HEK293T (cell line): Measurements from ENCODE around the gene NME7.
A peak's percentile ranks its signal among the peaks of the same experiment; 100 is the strongest.

Experiments
- CTCF ChIA-PET: fragments of 350-600 bp; formaldehyde crosslinking; extraction: SDS; loops from one replicate; lab custom pipeline; 2021; ENCODE audit warnings: antibody characterized with exemption, inconsistent platforms; lab: Yijun Ruan, JAX
- POLR2A ChIA-PET: fragments of 350-600 bp; formaldehyde crosslinking; extraction: SDS; loops from one replicate; lab custom pipeline; 2020; ENCODE audit warnings: antibody characterized with exemption, inconsistent platforms; lab: Yijun Ruan, JAX
- DNase-seq: peaks from one replicate; pipeline ENCODE4 v3.0.0; 2012; ENCODE audit warnings: mixed read lengths; ENCODE audit errors: extremely low spot score
- ARNT ChIP-seq: fragments of 450-650 bp; IDR thresholded peaks from 2 replicates; pipeline ENCODE4 v1.6.1; 2017; ENCODE audit warnings: mild to moderate bottlenecking
- BHLHE40 ChIP-seq: fragments of 450-650 bp; IDR thresholded peaks from 2 replicates; pipeline ENCODE4 v1.6.1; 2016; ENCODE audit warnings: mild to moderate bottlenecking, moderate library complexity, borderline replicate concordance
- CTBP1 ChIP-seq: fragments of 450-650 bp; IDR thresholded peaks from 2 replicates; pipeline ENCODE4 v1.6.1; 2016; ENCODE audit warnings: borderline replicate concordance
- ELF4 ChIP-seq: fragments of 450-650 bp; IDR thresholded peaks from 2 replicates; pipeline ENCODE4 v1.6.1; 2017; ENCODE audit warnings: antibody characterized with exemption
- FOXA1 ChIP-seq: fragments of 450-650 bp; IDR thresholded peaks from 2 replicates; pipeline ENCODE4 v1.6.1; 2016; ENCODE audit warnings: mild to moderate bottlenecking
- FOXK2 ChIP-seq: fragments of 450-650 bp; IDR thresholded peaks from 2 replicates; pipeline ENCODE4 v1.6.1; 2016; ENCODE audit warnings: mild to moderate bottlenecking
- FOXM1 ChIP-seq: fragments of 450-650 bp; IDR thresholded peaks from 2 replicates; pipeline ENCODE4 v1.6.1; 2017; ENCODE audit warnings: mild to moderate bottlenecking, borderline replicate concordance
- HDGF ChIP-seq: fragments of 450-650 bp; IDR thresholded peaks from 2 replicates; pipeline ENCODE4 v1.6.1; 2017; ENCODE audit warnings: antibody characterized with exemption, borderline replicate concordance
- L3MBTL2 ChIP-seq: fragments of 450-650 bp; conservative IDR thresholded peaks from 2 replicates; pipeline ENCODE4 v1.6.1; 2016; ENCODE audit warnings: mild to moderate bottlenecking
- LEF1 ChIP-seq: fragments of 450-650 bp; IDR thresholded peaks from 2 replicates; pipeline ENCODE4 v1.6.1; 2017; ENCODE audit warnings: mild to moderate bottlenecking, borderline replicate concordance
- NFRKB ChIP-seq: fragments of 450-650 bp; IDR thresholded peaks from 2 replicates; pipeline ENCODE4 v1.6.1; 2016; ENCODE audit warnings: mild to moderate bottlenecking, moderate library complexity
- SP1 ChIP-seq: fragments of 450-650 bp; IDR thresholded peaks from 2 replicates; pipeline ENCODE4 v1.6.1; 2017
- SUZ12 ChIP-seq: fragments of 450-650 bp; IDR thresholded peaks from 2 replicates; pipeline ENCODE4 v1.6.1; 2016; ENCODE audit warnings: mild to moderate bottlenecking
- TARDBP ChIP-seq: fragments of 450-650 bp; IDR thresholded peaks from 2 replicates; pipeline ENCODE4 v1.6.1; 2016
- ZNF384 ChIP-seq: fragments of 450-650 bp; IDR thresholded peaks from 2 replicates; pipeline ENCODE4 v1.6.1; 2016
- TF ChIP-seq, protein P1 (sequence below): fragments of 450-650 bp; IDR thresholded peaks from 2 replicates; pipeline ENCODE4 v1.6.1; 2016

Gene NME7

DNA sequence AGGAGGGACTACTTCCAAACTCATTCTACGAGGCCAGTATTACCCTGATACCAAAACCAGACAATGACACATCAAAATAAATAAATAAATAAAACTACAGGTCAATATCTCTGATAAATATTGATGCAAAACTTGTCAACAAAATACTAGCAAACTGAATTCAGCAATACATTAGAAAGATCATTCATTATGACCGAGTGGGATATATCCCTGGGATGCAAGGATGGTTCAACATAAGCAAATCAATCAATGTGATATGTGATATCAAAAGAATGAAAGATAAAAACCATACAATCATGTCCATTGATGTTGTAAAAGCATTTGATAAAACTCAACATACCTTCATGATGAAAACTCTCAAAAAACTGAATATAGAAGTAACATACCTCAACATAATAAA, 36.7 kb downstream of the NME7 start:
- ChIA-PET POLR2A (no interaction called here), CTCF (no interaction called here)
- TF ChIP-seq FOXM1 (no peak), ELF4 (no peak), BHLHE40 (no peak), ARNT (no peak), SP1 (no peak), HDGF (no peak), CTBP1 (no peak), TARDBP (no peak), FOXK2 (no peak)
- TF ChIP-seq, protein P1, sequence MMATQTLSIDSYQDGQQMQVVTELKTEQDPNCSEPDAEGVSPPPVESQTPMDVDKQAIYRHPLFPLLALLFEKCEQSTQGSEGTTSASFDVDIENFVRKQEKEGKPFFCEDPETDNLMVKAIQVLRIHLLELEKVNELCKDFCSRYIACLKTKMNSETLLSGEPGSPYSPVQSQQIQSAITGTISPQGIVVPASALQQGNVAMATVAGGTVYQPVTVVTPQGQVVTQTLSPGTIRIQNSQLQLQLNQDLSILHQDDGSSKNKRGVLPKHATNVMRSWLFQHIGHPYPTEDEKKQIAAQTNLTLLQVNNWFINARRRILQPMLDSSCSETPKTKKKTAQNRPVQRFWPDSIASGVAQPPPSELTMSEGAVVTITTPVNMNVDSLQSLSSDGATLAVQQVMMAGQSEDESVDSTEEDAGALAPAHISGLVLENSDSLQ, result no peak
- DNase-seq, result no peak

- TF ChIP-seq SP1 (no peak), TARDBP (no peak), FOXM1 (no peak), ZNF384 (no peak), HDGF (no peak), LEF1 (no peak), FOXA1 (no peak), ARNT (no peak), FOXK2 (no peak), NFRKB (no peak), CTBP1 (no peak), SUZ12 (no peak)
- TF ChIP-seq, protein P1, result no peak
- DNase-seq, result no peak
- CTCF ChIA-PET, result no interaction called here
- POLR2A ChIA-PET, result no interaction called here
Observed at GRCh38 chr1:169329383-169329782, 38.2 kb downstream of the NME7 start.

DNA sequence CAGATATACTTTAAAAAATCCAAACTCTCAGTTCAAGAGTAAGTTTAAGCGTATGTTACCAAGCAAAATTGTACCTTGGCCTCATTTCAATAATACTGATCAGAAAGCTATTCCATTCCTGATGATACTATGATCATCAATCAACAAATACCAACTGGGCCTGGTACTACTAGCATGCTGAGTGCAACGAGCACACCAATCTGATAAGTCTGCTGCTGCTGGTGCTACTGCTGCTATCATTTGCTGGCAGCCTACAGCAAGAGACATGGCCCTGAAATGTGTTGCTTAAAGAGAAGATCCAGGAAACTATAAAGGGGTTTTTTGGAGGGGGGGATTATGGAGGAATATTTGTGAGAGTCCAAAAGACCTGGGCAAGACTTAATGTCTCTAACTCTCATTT, 39.7 kb downstream of the NME7 start:
- ChIA-PET CTCF (no interaction called here), POLR2A (no interaction called here)
- DNase-seq, result no peak
- TF ChIP-seq CTBP1 (no peak), BHLHE40 (no peak), L3MBTL2 (no peak)

- ChIA-PET CTCF (no interaction called here), POLR2A (interaction anchor here (1.5 kb wide), 1 partner anchor 9 kb away, joined by 3 read pairs; no protein-coding TSS in a partner anchor)
- no peak for DNase-seq
Observed at GRCh38 chr1:169326956-169327268, 40.7 kb downstream of the NME7 start.

GRCh38 chr1:169326261-169326955, 41.2 kb downstream of the NME7 start:
- POLR2A ChIA-PET, result interaction anchor here (1.5 kb wide), 1 partner anchor 10 kb away, joined by 3 read pairs; no protein-coding TSS in a partner anchor
- no peak for DNase-seq
- CTCF ChIA-PET, result no interaction called here
- TF ChIP-seq SUZ12, result no peak
- TF ChIP-seq, protein P1, result no peak
- TF ChIP-seq FOXA1, result no peak
- no peak for TF ChIP-seq SP1
- no peak for TF ChIP-seq ELF4
- no peak for TF ChIP-seq TARDBP

More at GRCh38 chr1:169326956-169327268, 40.7 kb downstream of the NME7 start:
- TF ChIP-seq SUZ12, result no peak
- TF ChIP-seq FOXM1, result no peak
- no peak for TF ChIP-seq ELF4
- no peak for TF ChIP-seq LEF1
- no peak for TF ChIP-seq ZNF384
- no peak for TF ChIP-seq NFRKB
- no peak for TF ChIP-seq SP1
- no peak for TF ChIP-seq L3MBTL2
- TF ChIP-seq HDGF, result no peak

DNA sequence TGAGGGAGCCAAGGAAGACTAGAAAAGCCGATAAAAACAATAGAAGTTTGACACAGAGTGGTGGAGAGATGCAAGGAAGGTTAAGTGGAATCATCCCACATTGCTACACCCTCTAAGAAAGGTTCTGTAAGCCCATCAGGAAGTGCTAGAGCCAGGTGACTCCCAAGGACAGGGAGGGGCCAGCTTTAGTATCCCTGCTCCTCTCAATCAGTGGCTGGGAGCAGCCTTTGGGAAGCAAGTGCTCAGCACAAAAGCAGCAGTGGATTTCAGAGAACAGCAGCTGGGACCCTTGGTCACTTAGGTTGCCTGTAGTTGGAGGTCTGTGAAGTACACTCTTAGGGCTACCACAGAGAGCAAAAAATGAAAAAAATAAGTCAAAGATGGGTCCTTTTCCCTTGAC, 42.5 kb downstream of the NME7 start:
- ChIA-PET CTCF (interaction anchor here (0.9 kb wide), 1 partner anchor 114 kb away, joined by 3 read pairs; no protein-coding TSS in a partner anchor), POLR2A (no interaction called here)
- DNase-seq, result peak; percentile 16
- TF ChIP-seq CTBP1, result no peak
- TF ChIP-seq NFRKB, result no peak
- TF ChIP-seq SP1, result no peak
- TF ChIP-seq ZNF384, result no peak
- TF ChIP-seq SUZ12, result no peak
- no peak for TF ChIP-seq FOXK2
- TF ChIP-seq BHLHE40, result no peak
- no peak for TF ChIP-seq L3MBTL2
- no peak for TF ChIP-seq FOXM1

DNA sequence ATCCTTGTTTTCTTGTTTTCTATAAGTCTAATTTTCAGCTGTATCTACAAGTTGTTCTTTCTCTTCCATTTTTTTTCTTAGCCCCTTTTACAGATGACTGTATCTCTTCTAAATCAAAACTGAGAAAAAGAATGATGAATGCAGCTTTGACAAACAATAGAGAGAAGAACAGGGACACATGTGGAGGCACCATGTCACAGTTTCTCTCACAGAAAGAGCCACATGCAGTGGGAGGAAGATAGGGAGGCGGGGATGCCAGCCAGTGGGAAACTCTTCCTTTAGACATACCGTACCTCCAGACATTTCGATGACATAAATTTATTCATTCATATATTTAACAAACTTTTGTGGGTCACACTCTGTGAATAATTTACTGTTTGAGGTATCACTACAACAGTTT, 45.5 kb downstream of the NME7 start:
- ChIA-PET CTCF (no interaction called here), POLR2A (no interaction called here)
- TF ChIP-seq CTBP1 (no peak), SP1 (no peak), FOXK2 (no peak), SUZ12 (no peak), HDGF (no peak), L3MBTL2 (no peak)
- TF ChIP-seq, protein P1, result no peak
- no peak for DNase-seq
